Stimulated activated CD8-positive, alpha-beta memory T cell treated with anti-CD3 and anti-CD28 coated beads, Interleukin-4, amount 100 ng/mL, for 48 hours (primary cell): ENCODE measurements around the gene PCGF3.
"Not testable (repeated sequence)": the region's sequence is repeated elsewhere in the genome, so short reads cannot be mapped to it uniquely, and the experiment has no call there.

Experiments
- DNase-seq: peaks from one replicate; pipeline ENCODE4 v3.0.0-alpha.2; 2020

PCGF3 gene

GRCh38 chr4:726838-727237, 21.2 kb downstream of the PCGF3 start:
- DNase-seq, result no peak

GRCh38 chr4:727576-727975, 21.9 kb downstream of the PCGF3 start:
- DNase-seq, result no peak

GRCh38 chr4:729336-730315, 24.0 kb downstream of the PCGF3 start:
- DNase-seq, result no peak

- DNase-seq, result no peak
Measured at GRCh38 chr4:730511-730910, 24.9 kb downstream of the PCGF3 start.

DNA sequence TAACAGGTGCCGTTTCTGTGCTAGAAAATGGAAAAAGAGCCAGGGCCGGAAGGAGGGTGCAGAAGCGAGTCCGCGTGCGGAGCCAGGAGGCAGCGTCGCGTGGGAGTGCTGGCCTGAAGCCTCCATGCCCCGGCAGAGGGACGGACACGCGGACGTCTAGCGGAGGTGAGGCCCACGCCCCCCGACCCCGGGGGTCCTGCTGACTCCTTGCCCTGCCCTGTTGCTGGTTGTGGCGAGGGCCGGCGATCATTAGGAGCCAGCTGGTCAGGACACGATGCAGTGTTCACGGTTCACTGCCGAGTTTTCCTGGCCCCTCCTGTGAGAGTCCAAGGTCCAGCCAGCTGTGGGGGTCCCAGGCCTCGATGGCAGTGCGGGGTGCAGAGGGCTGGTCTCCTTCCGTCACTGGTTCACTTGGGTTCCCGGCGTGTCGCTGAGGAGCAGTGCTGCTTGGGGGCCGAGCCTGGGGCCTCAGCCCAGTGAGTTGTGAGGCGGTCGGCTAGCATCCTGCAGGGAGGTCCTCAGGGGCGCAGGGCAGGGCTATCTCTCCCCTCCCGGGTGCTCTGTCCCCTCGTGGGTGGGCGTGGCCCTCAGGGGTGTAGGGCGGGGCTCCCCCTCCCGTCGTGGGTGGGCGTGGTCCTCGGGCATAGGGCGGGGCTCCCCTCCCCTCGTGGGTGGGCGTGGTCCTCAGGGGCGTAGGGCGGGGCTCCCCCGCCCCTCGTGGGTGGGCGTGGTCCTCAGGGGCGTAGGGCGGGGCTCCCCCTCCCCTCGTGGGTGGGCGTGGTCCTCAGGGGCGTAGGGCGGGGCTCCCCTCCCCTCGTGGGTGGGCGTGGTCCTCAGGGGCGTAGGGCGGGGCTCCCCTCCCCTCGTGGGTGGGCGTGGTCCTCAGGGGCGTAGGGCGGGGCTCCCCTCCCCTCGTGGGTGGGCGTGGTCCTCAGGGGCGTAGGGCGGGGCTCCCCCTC, 25.6 kb downstream of the PCGF3 start:
- not testable (repeated sequence) for DNase-seq

- DNase-seq, result not testable (repeated sequence)
Measured at GRCh38 chr4:731954-732353, 26.3 kb downstream of the PCGF3 start.

DNA sequence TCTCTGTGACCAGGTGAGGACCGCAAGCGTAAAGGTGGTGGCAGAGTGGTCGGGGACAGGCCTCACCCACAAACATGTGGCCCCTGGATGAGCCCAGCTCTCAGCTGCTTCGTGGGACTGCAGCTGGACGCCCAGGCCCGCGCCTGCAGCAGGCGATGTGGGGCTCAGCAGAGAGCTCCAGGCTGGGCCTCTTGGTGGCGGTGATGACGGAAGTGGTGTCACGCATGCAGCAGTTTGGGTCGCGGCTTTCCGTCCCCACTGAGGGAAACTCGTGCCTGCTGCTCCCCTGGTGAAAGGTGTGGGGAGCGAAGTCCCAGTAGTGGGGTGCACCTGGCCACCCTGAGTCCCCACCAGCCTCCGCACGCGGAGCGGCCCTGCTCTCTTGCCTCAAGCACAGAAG, 26.9 kb downstream of the PCGF3 start:
- no peak for DNase-seq

GRCh38 chr4:732911-733630, 27.4 kb downstream of the PCGF3 start:
- DNase-seq, result no peak

GRCh38 chr4:733631-733980, 28.0 kb downstream of the PCGF3 start:
- DNase-seq, result no peak

- no peak for DNase-seq
Measured at GRCh38 chr4:734075-734474, 28.4 kb downstream of the PCGF3 start.

DNA sequence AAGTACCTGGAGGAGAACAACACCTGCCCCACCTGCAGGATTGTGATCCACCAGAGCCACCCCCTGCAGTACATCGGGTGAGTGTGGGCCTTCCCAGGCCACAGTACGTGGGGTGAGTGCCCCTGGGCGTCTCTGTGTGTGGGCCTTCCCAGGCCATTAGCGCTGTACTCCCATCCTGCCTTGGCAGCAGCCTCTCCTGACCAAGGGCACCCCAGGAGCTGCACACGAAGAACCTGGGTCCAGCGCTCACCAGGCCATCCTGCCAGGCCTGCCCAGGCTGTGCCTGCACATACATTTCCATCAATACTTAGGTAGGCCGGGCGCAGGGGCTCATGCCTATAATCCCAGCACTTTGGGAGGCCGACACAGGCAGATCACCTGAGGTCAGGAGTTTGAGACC, 29.3 kb downstream of the PCGF3 start:
- no peak for DNase-seq

- no peak for DNase-seq
Measured at GRCh38 chr4:735583-735982, 30.0 kb downstream of the PCGF3 start.

- not testable (repeated sequence) for DNase-seq
Measured at GRCh38 chr4:736561-736960, 30.9 kb downstream of the PCGF3 start.

DNA sequence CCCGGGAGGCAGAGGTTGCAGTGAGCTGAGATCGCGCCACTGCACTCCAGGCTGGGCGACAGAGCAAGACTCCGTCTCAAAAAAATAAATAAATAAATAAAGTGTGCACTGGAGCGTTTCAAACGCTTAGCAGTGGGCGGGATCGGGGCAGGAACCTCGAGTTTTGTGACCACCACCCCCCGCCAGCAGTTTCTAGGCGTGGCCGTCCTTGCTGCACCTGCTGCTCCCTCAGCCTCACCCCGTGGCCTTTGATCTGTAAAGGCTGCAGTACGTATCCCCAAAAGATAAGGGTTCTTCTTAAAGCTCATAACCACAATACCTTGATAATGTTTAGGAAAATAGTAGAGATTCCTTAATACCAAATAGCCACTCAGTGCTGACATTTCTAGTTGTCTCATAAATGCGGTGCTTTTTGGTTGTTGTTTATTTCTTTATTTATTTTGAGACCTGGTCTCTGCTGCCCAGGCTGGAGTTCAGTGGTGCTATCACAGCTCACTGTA, 33.2 kb downstream of the PCGF3 start:
- DNase-seq, result no peak

- DNase-seq, result no peak
Measured at GRCh38 chr4:739569-739968, 33.9 kb downstream of the PCGF3 start.

- DNase-seq, result no peak
Measured at GRCh38 chr4:740011-740410, 34.4 kb downstream of the PCGF3 start.

- DNase-seq, result no peak
Measured at GRCh38 chr4:740656-741282, 35.1 kb downstream of the PCGF3 start.

DNA sequence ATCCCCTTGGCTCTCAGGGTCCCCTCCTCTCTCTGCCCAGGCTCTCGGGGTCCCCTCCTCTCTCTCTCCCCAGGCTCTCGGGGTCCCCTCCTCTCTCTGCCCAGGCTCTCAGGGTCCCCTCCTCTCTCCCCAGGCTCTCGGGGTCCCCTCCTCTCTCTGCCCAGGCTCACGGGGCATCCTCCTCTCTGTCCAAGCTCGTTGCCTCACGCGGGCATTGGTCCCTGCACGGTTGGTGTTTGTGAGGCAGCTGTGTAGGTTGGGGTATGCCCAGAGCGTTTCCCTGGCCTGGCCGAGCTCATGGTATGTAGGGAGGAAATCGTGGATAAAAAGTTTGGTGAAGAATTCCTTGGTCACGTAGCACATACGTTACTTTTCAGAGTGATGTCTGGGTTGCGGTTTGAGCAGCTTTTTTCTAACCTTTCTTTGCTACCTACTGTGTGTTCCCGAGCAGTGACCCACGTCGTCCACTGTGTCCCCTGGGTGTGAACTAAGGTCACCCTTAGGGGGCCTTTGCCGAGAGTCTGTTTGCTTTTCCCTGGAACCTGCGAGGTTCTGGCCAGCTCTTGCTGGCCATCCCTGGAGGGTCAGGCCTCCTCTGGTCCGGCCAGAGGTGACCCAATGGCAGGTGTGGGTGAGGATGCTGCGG, 36.6 kb downstream of the PCGF3 start:
- no peak for DNase-seq

- DNase-seq, result peak; percentile 89
Measured at GRCh38 chr4:742742-743311, 37.2 kb downstream of the PCGF3 start.

DNA sequence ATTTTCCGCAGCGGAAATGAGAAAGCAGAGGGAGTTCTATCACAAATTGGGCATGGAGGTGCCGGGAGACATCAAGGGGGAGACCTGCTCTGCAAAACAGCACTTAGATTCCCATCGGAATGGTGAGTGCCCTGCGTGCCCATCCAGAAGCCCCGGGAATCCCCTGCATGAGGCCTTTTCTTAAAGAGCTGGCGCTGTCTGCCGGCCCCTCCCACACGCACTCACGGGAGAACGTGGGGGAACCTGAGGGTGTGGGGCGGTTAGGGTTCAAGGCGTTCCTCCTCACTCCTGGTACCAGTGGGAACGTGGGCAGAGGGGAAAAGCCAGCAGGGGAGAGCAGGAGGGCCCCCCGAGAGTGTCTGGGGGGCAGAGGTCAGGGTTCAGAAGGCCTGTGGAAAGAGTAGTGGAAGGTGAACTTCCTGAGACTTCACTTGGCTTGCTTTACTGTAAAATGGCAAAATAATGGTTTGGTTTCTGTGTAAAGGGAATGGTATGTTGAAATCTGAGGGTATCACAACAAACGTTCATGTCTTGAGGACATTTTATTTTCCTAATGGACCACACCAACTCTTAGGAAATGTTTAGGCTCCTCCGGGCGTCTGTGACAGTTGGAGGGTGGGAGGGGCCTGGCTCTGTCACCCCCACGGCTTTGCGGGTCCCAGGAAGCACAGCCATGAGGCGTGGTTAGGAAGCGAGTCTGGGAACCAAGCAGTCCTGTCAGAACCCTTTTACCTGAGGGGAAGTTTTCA, 38.0 kb downstream of the PCGF3 start:
- DNase-seq, result no peak
